Measurements from ENCODE around the gene RIMBP2.

Gene RIMBP2

GRCh38 chr12:130444986-130445385 lies 271.1 kb downstream of the RIMBP2 start:
- DNase-seq (ENCODE audit: insufficient read length) = no peak
- no peak for FAIRE-seq
- TF ChIP-seq POLR2A (IDR thresholded peaks at IDR 0.05; ENCODE audit: low read depth, low read length) (no peak), POLR2AphosphoS5 (IDR thresholded peaks at IDR 0.05; ENCODE audit: low read depth, low read length) (no peak), TAF1 (IDR thresholded peaks at IDR 0.05; ENCODE audit: borderline replicate concordance, low read depth, low read length) (no peak)

- DNase-seq (ENCODE audit: insufficient read length) (no peak), FAIRE-seq (no peak)
- TF ChIP-seq POLR2AphosphoS5 (IDR thresholded peaks at IDR 0.05; ENCODE audit: low read depth, low read length) (no peak), POLR2A (IDR thresholded peaks at IDR 0.05; ENCODE audit: low read depth, low read length) (no peak), TAF1 (IDR thresholded peaks at IDR 0.05; ENCODE audit: borderline replicate concordance, low read depth, low read length) (no peak)
Measured at GRCh38 chr12:130444061-130444460, 272.0 kb downstream of the RIMBP2 start.

GRCh38 chr12:130441771-130442760 lies 274.0 kb downstream of the RIMBP2 start:
- no peak for DNase-seq (ENCODE audit: insufficient read length)
- no peak for FAIRE-seq
- TF ChIP-seq TAF1 (IDR thresholded peaks at IDR 0.05; ENCODE audit: borderline replicate concordance, low read depth, low read length) = no peak
- no peak for TF ChIP-seq POLR2AphosphoS5 (IDR thresholded peaks at IDR 0.05; ENCODE audit: low read depth, low read length)
- no peak for TF ChIP-seq POLR2A (IDR thresholded peaks at IDR 0.05; ENCODE audit: low read depth, low read length)

GRCh38 chr12:130440411-130441080 lies 275.6 kb downstream of the RIMBP2 start:
- no peak for DNase-seq (ENCODE audit: insufficient read length)
- FAIRE-seq = no peak
- no peak for TF ChIP-seq POLR2A (IDR thresholded peaks at IDR 0.05; ENCODE audit: low read depth, low read length)
- no peak for TF ChIP-seq TAF1 (IDR thresholded peaks at IDR 0.05; ENCODE audit: borderline replicate concordance, low read depth, low read length)
- TF ChIP-seq POLR2AphosphoS5 (IDR thresholded peaks at IDR 0.05; ENCODE audit: low read depth, low read length) = no peak

- no peak for FAIRE-seq
- TF ChIP-seq TAF1 (IDR thresholded peaks at IDR 0.05; ENCODE audit: borderline replicate concordance, low read depth, low read length) (no peak), POLR2AphosphoS5 (IDR thresholded peaks at IDR 0.05; ENCODE audit: low read depth, low read length) (no peak), POLR2A (IDR thresholded peaks at IDR 0.05; ENCODE audit: low read depth, low read length) (no peak)
- no peak for DNase-seq (ENCODE audit: insufficient read length)
Measured at GRCh38 chr12:130439250-130439649, 276.8 kb downstream of the RIMBP2 start.

GRCh38 chr12:130438711-130439110 lies 277.4 kb downstream of the RIMBP2 start:
- TF ChIP-seq TAF1 (IDR thresholded peaks at IDR 0.05; ENCODE audit: borderline replicate concordance, low read depth, low read length) (no peak), POLR2AphosphoS5 (IDR thresholded peaks at IDR 0.05; ENCODE audit: low read depth, low read length) (no peak), POLR2A (IDR thresholded peaks at IDR 0.05; ENCODE audit: low read depth, low read length) (no peak)
- no peak for DNase-seq (ENCODE audit: insufficient read length)
- FAIRE-seq = no peak

- DNase-seq (ENCODE audit: insufficient read length) = no peak
- no peak for TF ChIP-seq TAF1 (IDR thresholded peaks at IDR 0.05; ENCODE audit: borderline replicate concordance, low read depth, low read length)
- no peak for TF ChIP-seq POLR2AphosphoS5 (IDR thresholded peaks at IDR 0.05; ENCODE audit: low read depth, low read length)
- TF ChIP-seq POLR2A (IDR thresholded peaks at IDR 0.05; ENCODE audit: low read depth, low read length) = no peak
- no peak for FAIRE-seq
Measured at GRCh38 chr12:130438243-130438620, 277.9 kb downstream of the RIMBP2 start.

GRCh38 chr12:130437555-130438242 lies 278.4 kb downstream of the RIMBP2 start:
- TF ChIP-seq POLR2AphosphoS5 (IDR thresholded peaks at IDR 0.05; ENCODE audit: low read depth, low read length) (no peak), POLR2A (IDR thresholded peaks at IDR 0.05; ENCODE audit: low read depth, low read length) (no peak), TAF1 (IDR thresholded peaks at IDR 0.05; ENCODE audit: borderline replicate concordance, low read depth, low read length) (no peak)
- DNase-seq (ENCODE audit: insufficient read length) = no peak
- FAIRE-seq = no peak

GRCh38 chr12:130436741-130437501 lies 279.2 kb downstream of the RIMBP2 start:
- TF ChIP-seq TAF1 (IDR thresholded peaks at IDR 0.05; ENCODE audit: borderline replicate concordance, low read depth, low read length) (no peak), POLR2AphosphoS5 (IDR thresholded peaks at IDR 0.05; ENCODE audit: low read depth, low read length) (no peak), POLR2A (IDR thresholded peaks at IDR 0.05; ENCODE audit: low read depth, low read length) (no peak)
- no peak for DNase-seq (ENCODE audit: insufficient read length)
- FAIRE-seq = no peak

- TF ChIP-seq POLR2A (IDR thresholded peaks at IDR 0.05; ENCODE audit: low read depth, low read length) (no peak), TAF1 (IDR thresholded peaks at IDR 0.05; ENCODE audit: borderline replicate concordance, low read depth, low read length) (no peak), POLR2AphosphoS5 (IDR thresholded peaks at IDR 0.05; ENCODE audit: low read depth, low read length) (no peak)
- no peak for FAIRE-seq
- DNase-seq (ENCODE audit: insufficient read length) = no peak
Measured at GRCh38 chr12:130435826-130436225, 280.3 kb downstream of the RIMBP2 start.

All from GM12892 (cell line).